Inflammatory macrophage (primary cell): ENCODE data around the gene MEN1.

Source experiments
- DNase-seq, 2 donors: peaks; one replicate each; pipeline ENCODE4 v3.0.0-alpha.2; 2020 to 2022

Gene MEN1

GRCh38 chr11:64778473-64779298 lies 31.7 kb downstream of the MEN1 start, which contains the start of gene SF1:
SF1 (minus strand) TSS chr11:64778542; CDS start chr11:64778392, 150 bp downstream.
- peak; percentile 100 for DNase-seq

- no peak for DNase-seq
Measured at GRCh38 chr11:64778223-64778472, 32.2 kb downstream of the MEN1 start.

GRCh38 chr11:64777449-64778222 lies 32.7 kb downstream of the MEN1 start:
- peak; percentile 70 to 88 for DNase-seq

- no peak for DNase-seq
Measured at GRCh38 chr11:64776875-64777274, 33.5 kb downstream of the MEN1 start.

- no peak for DNase-seq
Measured at GRCh38 chr11:64776425-64776824, 33.9 kb downstream of the MEN1 start.

GRCh38 chr11:64774144-64774543 lies 36.2 kb downstream of the MEN1 start:
- DNase-seq = no peak

- DNase-seq = peak; percentile 49 to 70
Measured at GRCh38 chr11:64772303-64773018, 37.9 kb downstream of the MEN1 start.

- DNase-seq = peak; percentile 30 to 62
Measured at GRCh38 chr11:64771861-64772260, 38.5 kb downstream of the MEN1 start.

- no peak for DNase-seq
Measured at GRCh38 chr11:64770120-64770519, 40.2 kb downstream of the MEN1 start.

GRCh38 chr11:64769283-64769682 lies 41.1 kb downstream of the MEN1 start:
- DNase-seq = no peak

GRCh38 chr11:64768300-64768694 lies 42.1 kb downstream of the MEN1 start:
- DNase-seq = no peak

- peak; percentile 72 to 74 for DNase-seq
Measured at GRCh38 chr11:64767344-64768299, 42.7 kb downstream of the MEN1 start.

GRCh38 chr11:64766881-64767280 lies 43.5 kb downstream of the MEN1 start:
- DNase-seq = no peak

GRCh38 chr11:64765851-64766665 lies 44.3 kb downstream of the MEN1 start:
- DNase-seq = no peak

- DNase-seq = no peak
Measured at GRCh38 chr11:64765291-64765850, 45.0 kb downstream of the MEN1 start.

- DNase-seq = no peak
Measured at GRCh38 chr11:64764753-64765152, 45.6 kb downstream of the MEN1 start.

GRCh38 chr11:64764040-64764611 lies 46.2 kb downstream of the MEN1 start:
- DNase-seq = no peak

GRCh38 chr11:64763526-64764039 lies 46.8 kb downstream of the MEN1 start:
- no peak for DNase-seq

GRCh38 chr11:64762674-64763525 lies 47.5 kb downstream of the MEN1 start:
- no peak for DNase-seq
